Measurements from ENCODE around the gene SGSM2. TPM values are rescaled to one million over a fixed set of nuclear protein-coding genes. Genes with fewer than 3 reads are reported as not detected.

SGSM2 gene
- total and polyA plus RNA-seq, 2 of the 13 experiments (the other 11 are each of a cell fraction or from before 2014, with no cell fraction given): 30.4 to 51.3 TPM

DNA sequence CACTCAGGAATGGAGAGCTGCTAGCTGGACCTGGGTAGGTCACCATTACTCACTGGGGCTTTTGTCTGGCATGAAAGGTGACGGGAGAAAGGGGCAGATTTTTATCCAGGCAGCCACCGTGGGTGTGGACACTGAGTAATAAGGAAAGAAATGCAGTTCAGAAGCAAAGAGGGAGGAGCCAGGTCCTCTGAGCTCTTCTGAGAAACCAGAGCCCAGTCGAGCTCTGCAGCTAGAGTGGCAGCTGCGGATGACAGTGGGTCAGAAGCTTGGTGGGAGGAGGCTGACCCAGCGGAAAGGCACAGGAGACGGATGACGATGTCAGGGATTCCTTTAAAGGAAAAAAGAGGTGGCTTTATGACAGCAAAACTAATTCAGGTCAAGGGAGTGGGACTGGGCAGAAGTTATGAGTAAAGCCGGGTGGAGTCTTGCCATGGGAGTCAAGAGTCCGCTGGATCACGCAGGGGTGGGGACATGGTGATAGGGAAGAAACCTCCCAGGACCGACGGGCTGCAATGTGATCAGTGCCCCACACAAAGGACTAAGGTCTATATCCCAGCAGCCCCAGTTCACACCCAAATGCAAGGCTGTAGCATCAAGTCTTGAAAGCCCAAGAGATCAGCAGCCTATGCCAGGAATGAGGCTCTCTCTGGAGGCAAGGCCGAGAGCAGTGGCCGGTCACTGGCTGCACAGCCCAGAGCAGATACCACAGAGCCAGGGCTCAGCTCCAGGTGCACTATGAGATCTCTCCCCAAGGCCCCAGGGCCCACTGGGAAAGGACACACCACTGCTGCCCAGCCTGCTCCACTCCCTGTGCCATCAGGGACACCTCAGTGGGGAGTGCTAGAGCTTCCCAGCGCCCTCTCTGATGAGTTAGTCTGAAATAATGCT, 69.8 kb downstream of the SGSM2 start:
- no peak overlapping the region for H2AFZ ChIP-seq (ENCODE audit: low read length)

GRCh38 chr17:2410951-2411350, 73.7 kb downstream of the SGSM2 start:
- H3K9ac ChIP-seq (ENCODE audit: insufficient read depth, low read depth, low read length): no peak overlapping the region
- H3K4me1 ChIP-seq (ENCODE audit: insufficient read depth, low read length): peaks cover 7% of the 10 kb centered on the region; the same call in 1 of the 2 replicates
- H3K79me2 ChIP-seq (ENCODE audit: insufficient read depth, low read length): no peaks in the 10 kb centered on the region
- DNase-seq (ENCODE audit: low spot score): no peak
- H3K27me3 ChIP-seq (ENCODE audit: control insufficient read depth in 1 of 2, insufficient read depth in 2 of 2, low read length in 2 of 2): no peaks in the 10 kb centered on the region
- no peak for FAIRE-seq
- WGBS (ENCODE audit: low lambda C conversion rate): 95% methylated on average over 7 of the region's 7 CpGs
- ChIA-PET POLR2A (no interaction called here), CTCF (ENCODE audit: low intra/inter-chr PET ratio, low total read pairs) (no interaction called here)
- H3K4me2 ChIP-seq (ENCODE audit: low read depth, low read length): no peak overlapping the region
- H3K9me3 ChIP-seq (ENCODE audit: low read length): no peaks in the 10 kb centered on the region
- in situ Hi-C loops (cut with HindIII; ENCODE audit: extremely low pct_ligation_motif_present, low pct_unique_long_range_greater_than_20kb) (loop anchor here (5.0 kb wide), 1 partner anchor 34 kb away; no protein-coding TSS in a partner anchor), intact Hi-C loops (cut with micrococcal nuclease; ENCODE audit: unreplicated experiment) (no loop called here)
- H3K27ac ChIP-seq (ENCODE audit: extremely low read length, insufficient read depth, low read length): no peak overlapping the region
- BruUV-seq (replicated peaks): no TSS peak
- no peak overlapping the region for H2AFZ ChIP-seq (ENCODE audit: low read length)
- no peak overlapping the region for H3K4me3 ChIP-seq (replicated peaks in 1 of 3; ENCODE audit: insufficient read depth in 1 of 3, low read depth in 2 of 3, low read length in 3 of 3)
- peaks cover 3 to 13% of the 10 kb centered on the region in 2 experiments; a peak in 4 of 5 replicates for H3K36me3 ChIP-seq (replicated peaks in 1 of 2; ENCODE audit: control insufficient read depth in 1 of 2, insufficient read depth in 2 of 2, low read length in 2 of 2)
- peak; percentile 17; the same call in 1 of the 3 replicates for ATAC-seq
- H4K20me1 ChIP-seq (ENCODE audit: insufficient read depth, low read length): no peaks in the 10 kb centered on the region
- TF ChIP-seq HNF4G (IDR thresholded peaks at IDR 0.05; ENCODE audit: borderline replicate concordance, low read depth, low read length) (no peak), HNF4G (CRISPR knock-in tag; IDR thresholded peaks at IDR 0.05; ENCODE audit: borderline replicate concordance, low read depth) (no peak), ZNF660 (CRISPR knock-in tag; IDR thresholded peaks at IDR 0.05; ENCODE audit: borderline replicate concordance, low read depth) (no peak), HDAC1 (CRISPR knock-in tag; IDR thresholded peaks at IDR 0.05) (no peak), MAFF (IDR thresholded peaks at IDR 0.05; ENCODE audit: low read depth, low read length) (no peak), SP5 (CRISPR knock-in tag; IDR thresholded peaks at IDR 0.05; ENCODE audit: borderline replicate concordance, low read depth) (no peak), HNRNPL (IDR thresholded peaks at IDR 0.05; ENCODE audit: low read depth, low read length) (no peak), JUN (CRISPR knock-in tag; IDR thresholded peaks at IDR 0.05) (no peak), ZSCAN21 (CRISPR knock-in tag; IDR thresholded peaks at IDR 0.05; ENCODE audit: borderline replicate concordance) (no peak), ZSCAN29 (CRISPR knock-in tag; conservative IDR thresholded peaks at IDR 0.05) (no peak), ZC3H4 (CRISPR knock-in tag; IDR thresholded peaks at IDR 0.05; ENCODE audit: borderline replicate concordance) (no peak), ZNF605 (CRISPR knock-in tag; IDR thresholded peaks at IDR 0.05) (no peak)

More for the DNA sequence above, 69.8 kb downstream of the SGSM2 start:
- no peak overlapping the region for H3K9ac ChIP-seq (ENCODE audit: insufficient read depth, low read depth, low read length)
- no peak for FAIRE-seq
- TF ChIP-seq CREB3 (CRISPR knock-in tag; IDR thresholded peaks at IDR 0.05) (no peak), SP1 (IDR thresholded peaks at IDR 0.05) (no peak), SP1 (CRISPR knock-in tag; IDR thresholded peaks at IDR 0.05) (no peak), CENPX (CRISPR knock-in tag; IDR thresholded peaks at IDR 0.05) (no peak), CHCHD3 (CRISPR knock-in tag; IDR thresholded peaks at IDR 0.05) (no peak), ZNF333 (CRISPR knock-in tag; IDR thresholded peaks at IDR 0.05; ENCODE audit: borderline replicate concordance) (no peak)
- no peak; the same call in 2 of the 3 replicates for ATAC-seq
- H3K27me3 ChIP-seq (ENCODE audit: control insufficient read depth in 1 of 2, insufficient read depth in 2 of 2, low read length in 2 of 2): no peaks in the 10 kb centered on the region; a peak in 1 of 5 replicates
- no peaks in the 10 kb centered on the region for H3K79me2 ChIP-seq (ENCODE audit: insufficient read depth, low read length)
- DNase-seq (ENCODE audit: low spot score): no peak
- H3K4me1 ChIP-seq (ENCODE audit: insufficient read depth, low read length): peaks cover 29% of the 10 kb centered on the region
- no TSS peak for BruUV-seq (replicated peaks)
- in situ Hi-C loops (cut with HindIII; ENCODE audit: extremely low pct_ligation_motif_present, low pct_unique_long_range_greater_than_20kb) (no loop called here), intact Hi-C loops (cut with micrococcal nuclease; ENCODE audit: unreplicated experiment) (no loop called here)
- no peaks in the 10 kb centered on the region for H3K9me3 ChIP-seq (ENCODE audit: low read length)
- WGBS (ENCODE audit: low lambda C conversion rate): 90% methylated on average over 13 of the region's 15 CpGs
- POLR2A ChIA-PET: no interaction called here
- H3K4me2 ChIP-seq (ENCODE audit: low read depth, low read length): no peak overlapping the region
- no peaks in the 10 kb centered on the region for H3K36me3 ChIP-seq (replicated peaks in 1 of 2; ENCODE audit: control insufficient read depth in 1 of 2, insufficient read depth in 2 of 2, low read length in 2 of 2)
- no peak overlapping the region for H3K4me3 ChIP-seq (replicated peaks in 1 of 3; ENCODE audit: insufficient read depth in 1 of 3, low read depth in 2 of 3, low read length in 3 of 3)
- H4K20me1 ChIP-seq (ENCODE audit: insufficient read depth, low read length): no peaks in the 10 kb centered on the region; the same call in 1 of the 2 replicates
- H3K27ac ChIP-seq (ENCODE audit: extremely low read length, insufficient read depth, low read length): no peak overlapping the region
- CTCF ChIA-PET (ENCODE audit: low intra/inter-chr PET ratio, low total read pairs): no interaction called here

All from HepG2 (cell line).